Mesenchymal stem cell (in vitro differentiated cells and primary cell): Measurements from ENCODE around the gene RFC3.

Experiments
- DNase-seq: peaks from one replicate; pipeline ENCODE4 v3.0.0-alpha.2; 2013
- H2AFZ ChIP-seq: one replicate; pipeline ENCODE4 v1.6.1; 2013; ENCODE audit warnings: low read depth, mild to moderate bottlenecking, control low read depth, inconsistent platforms, low read length, moderate library complexity
- H2AK5ac ChIP-seq: 2 replicates; pipeline ENCODE4 v1.6.1; 2013; ENCODE audit warnings: low read length, moderate library complexity, mild to moderate bottlenecking, inconsistent platforms; ENCODE audit not compliant: severe bottlenecking
- H2BK120ac ChIP-seq: one replicate; pipeline ENCODE4 v1.6.1; 2013; ENCODE audit warnings: low read depth, mild to moderate bottlenecking, inconsistent platforms, low read length, moderate library complexity
- H2BK12ac ChIP-seq, 2 experiments: one replicate each; pipeline ENCODE4 v1.6.1; 2013; ENCODE audit warnings: inconsistent platforms in 2 of 2, low read length in 2 of 2, mild to moderate bottlenecking in 2 of 2, moderate library complexity in 2 of 2, control low read depth in 1 of 2
- H2BK15ac ChIP-seq: one replicate; pipeline ENCODE4 v1.6.1; 2013; ENCODE audit warnings: mild to moderate bottlenecking, low read depth, inconsistent platforms; ENCODE audit not compliant: poor library complexity, severe bottlenecking
- H2BK5ac ChIP-seq: 2 replicates; pipeline ENCODE4 v1.6.1; 2013; ENCODE audit warnings: low read depth, mild to moderate bottlenecking, low read length, control low read depth, inconsistent platforms; ENCODE audit not compliant: poor library complexity, severe bottlenecking
- H3K14ac ChIP-seq, 2 experiments: one replicate each; pipeline ENCODE4 v1.6.1; 2013; ENCODE audit warnings: inconsistent platforms in 2 of 2, low read length in 2 of 2, control low read depth in 1 of 2, mild to moderate bottlenecking in 1 of 2, moderate library complexity in 1 of 2
- H3K18ac ChIP-seq, 2 experiments: one replicate each; pipeline ENCODE4 v1.6.1; 2013; ENCODE audit warnings: inconsistent platforms in 2 of 2, low read length in 2 of 2, control low read depth in 1 of 2, low read depth in 1 of 2, mild to moderate bottlenecking in 1 of 2
- H3K23ac ChIP-seq, 2 experiments: one replicate each; pipeline ENCODE4 v1.6.1; 2013; ENCODE audit warnings: inconsistent platforms in 2 of 2, low read length in 2 of 2, mild to moderate bottlenecking in 2 of 2, moderate library complexity in 2 of 2, control low read depth in 1 of 2
- H3K27ac ChIP-seq: 2 replicates; pipeline ENCODE4 v1.5.1; 2013; ENCODE audit warnings: mild to moderate bottlenecking, moderate library complexity, low read length, control low read depth, inconsistent platforms; ENCODE audit not compliant: poor library complexity, severe bottlenecking
- H3K27me3 ChIP-seq, 2 experiments: 2 replicates each; pipeline versions ENCODE4 v1.6.1 to v1.7.0; 2013; ENCODE audit warnings: low read length in 2 of 2, mild to moderate bottlenecking in 2 of 2, moderate library complexity in 2 of 2, control low read depth in 1 of 2, inconsistent platforms in 1 of 2; ENCODE audit not compliant: control insufficient read depth in 1 of 2, insufficient read depth in 1 of 2
- H3K36me3 ChIP-seq, 2 experiments: 2 replicates each; pipeline versions ENCODE4 v1.6.1 to v1.7.0; 2013; ENCODE audit warnings: low read length in 2 of 2, control low read depth in 1 of 2, inconsistent platforms in 1 of 2, low read depth in 1 of 2, mild to moderate bottlenecking in 1 of 2; ENCODE audit not compliant: insufficient read depth in 2 of 2, control insufficient read depth in 1 of 2
- H3K4ac ChIP-seq, 2 experiments: one replicate each; pipeline ENCODE4 v1.6.1; 2013; ENCODE audit warnings: inconsistent platforms in 2 of 2, low read length in 2 of 2, mild to moderate bottlenecking in 2 of 2, moderate library complexity in 2 of 2, control low read depth in 1 of 2, low read depth in 1 of 2
- H3K4me1 ChIP-seq: 2 replicates; pipeline ENCODE4 v1.6.1; 2013; ENCODE audit warnings: low read depth, low read length, control low read depth; ENCODE audit not compliant: control insufficient read depth, insufficient read depth
- H3K4me2 ChIP-seq: 2 replicates; pipeline ENCODE4 v1.6.1; 2013; ENCODE audit warnings: low read length, mild to moderate bottlenecking, inconsistent platforms; ENCODE audit not compliant: poor library complexity, severe bottlenecking
- H3K4me3 ChIP-seq, 2 experiments: 2 replicates each; pipeline versions ENCODE4 v1.5.1 to v1.7.0; 2013; ENCODE audit warnings: low read length in 2 of 2, mild to moderate bottlenecking in 2 of 2, control low read depth in 1 of 2, low read depth in 1 of 2; ENCODE audit not compliant: insufficient read depth in 1 of 2
- H3K79me1 ChIP-seq: replicated peaks from 2 replicates; pipeline ENCODE4 v1.6.1; 2013; ENCODE audit warnings: mild to moderate bottlenecking, control low read depth, low read length, inconsistent platforms; ENCODE audit not compliant: poor library complexity, severe bottlenecking
- H3K9ac ChIP-seq: 2 replicates; pipeline ENCODE4 v1.7.0; 2013; ENCODE audit warnings: mild to moderate bottlenecking, low read length, moderate library complexity
- H3K9me3 ChIP-seq: 2 replicates; pipeline ENCODE4 v1.7.0; 2013; ENCODE audit warnings: mild to moderate bottlenecking, low read length; ENCODE audit not compliant: control insufficient read depth
- H4K8ac ChIP-seq: one replicate; pipeline ENCODE4 v1.6.1; 2013; ENCODE audit warnings: inconsistent platforms, mild to moderate bottlenecking, low read length, moderate library complexity
- H4K91ac ChIP-seq: one replicate; pipeline ENCODE4 v1.6.1; 2013; ENCODE audit warnings: mild to moderate bottlenecking, low read length, inconsistent platforms
- WGBS: methylation state at CpG from one replicate; pipeline ENCODE4 v1.1.7; 2013; ENCODE audit warnings: mixed read lengths; 5-methylcytosine and 5-hydroxymethylcytosine counted together

RFC3 gene

GRCh38 chr13:33859691-33860303 is 41.8 kb downstream of the RFC3 start:
- Histone ChIP-seq H3K18ac (no peak overlapping the region), H2BK120ac (no peak overlapping the region), H3K23ac (no peak overlapping the region), H3K4me2 (no peak overlapping the region), H2AFZ (no peak overlapping the region), H2AK5ac (no peak overlapping the region), H4K8ac (no peak overlapping the region), H3K4me1 (no peaks in the 10 kb centered on the region), H2BK15ac (no peak overlapping the region), H2BK12ac (no peak overlapping the region), H3K14ac (no peak overlapping the region), H3K79me1 (no peaks in the 10 kb centered on the region), H4K91ac (no peak overlapping the region), H2BK5ac (no peak overlapping the region), H3K4me3 (no peak overlapping the region), H3K27ac (no peak overlapping the region), H3K27me3 (no peaks in the 10 kb centered on the region), H3K4ac (no peak overlapping the region), H3K36me3 (no peaks in the 10 kb centered on the region), H3K9me3 (peaks cover 5% of the 10 kb centered on the region), H3K9ac (no peak overlapping the region)
- WGBS, result 100% methylated on average over 1 of the region's 1 CpG
- no peak for DNase-seq

- H3K9me3 ChIP-seq, result peaks cover 4% of the 10 kb centered on the region
- no peak for DNase-seq
- H3K27me3 ChIP-seq, result no peaks in the 10 kb centered on the region
- no peak overlapping the region for H3K4me3 ChIP-seq
- no peak overlapping the region for H2AK5ac ChIP-seq
- no peak overlapping the region for H2AFZ ChIP-seq
- WGBS, result 92% methylated on average over 7 of the region's 9 CpGs
- H3K4me1 ChIP-seq, result no peaks in the 10 kb centered on the region
- no peak overlapping the region for H3K23ac ChIP-seq
- H2BK12ac ChIP-seq, result no peak overlapping the region
- H3K79me1 ChIP-seq, result no peaks in the 10 kb centered on the region
- no peak overlapping the region for H4K91ac ChIP-seq
- H2BK15ac ChIP-seq, result no peak overlapping the region
- H3K4ac ChIP-seq, result no peak overlapping the region
- no peak overlapping the region for H3K9ac ChIP-seq
- no peak overlapping the region for H2BK5ac ChIP-seq
- H3K14ac ChIP-seq, result no peak overlapping the region
- no peaks in the 10 kb centered on the region for H3K36me3 ChIP-seq
- H2BK120ac ChIP-seq, result no peak overlapping the region
- no peak overlapping the region for H4K8ac ChIP-seq
- H3K27ac ChIP-seq, result no peak overlapping the region
- H3K4me2 ChIP-seq, result no peak overlapping the region
- no peak overlapping the region for H3K18ac ChIP-seq
Measured at GRCh38 chr13:33860526-33860925, 42.6 kb downstream of the RFC3 start.

DNA sequence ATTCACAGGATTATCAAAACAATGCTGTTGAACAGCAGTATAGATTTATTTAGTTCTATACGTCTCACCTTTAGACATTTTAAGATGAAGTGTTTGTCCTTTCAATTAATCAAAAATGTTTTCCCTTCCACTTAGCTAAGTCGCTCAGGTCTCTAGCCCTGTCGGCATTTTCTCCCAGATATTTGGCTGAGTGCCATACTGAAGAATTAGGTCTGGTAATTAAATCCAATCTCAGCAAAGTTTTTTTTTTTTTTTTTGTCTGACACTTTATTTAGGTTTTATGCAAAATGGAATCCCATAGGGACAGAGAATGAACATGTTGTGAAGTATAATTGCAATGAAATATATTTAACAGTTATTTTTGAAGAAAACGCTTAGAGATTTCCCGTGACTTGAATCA is 44.1 kb downstream of the RFC3 start:
- H3K4ac ChIP-seq, result no peak overlapping the region
- no peak overlapping the region for H4K91ac ChIP-seq
- H3K4me3 ChIP-seq, result no peak overlapping the region
- no peak overlapping the region for H3K9ac ChIP-seq
- H3K4me1 ChIP-seq, result no peaks in the 10 kb centered on the region
- H3K79me1 ChIP-seq, result no peaks in the 10 kb centered on the region
- no CpG with 5 or more reads among the region's 5 CpGs for WGBS
- H3K36me3 ChIP-seq, result no peaks in the 10 kb centered on the region
- H2AFZ ChIP-seq, result no peak overlapping the region
- H2BK120ac ChIP-seq, result no peak overlapping the region
- no peak overlapping the region for H2BK5ac ChIP-seq
- H4K8ac ChIP-seq, result no peak overlapping the region
- no peak overlapping the region for H2BK12ac ChIP-seq
- no peak overlapping the region for H2AK5ac ChIP-seq
- no peaks in the 10 kb centered on the region for H3K27me3 ChIP-seq
- no peak overlapping the region for H3K27ac ChIP-seq
- DNase-seq, result no peak
- H3K14ac ChIP-seq, result no peak overlapping the region
- H3K4me2 ChIP-seq, result no peak overlapping the region
- no peaks in the 10 kb centered on the region for H3K9me3 ChIP-seq
- H2BK15ac ChIP-seq, result no peak overlapping the region
- H3K23ac ChIP-seq, result no peak overlapping the region
- no peak overlapping the region for H3K18ac ChIP-seq

GRCh38 chr13:33863188-33863789 is 45.3 kb downstream of the RFC3 start:
- H2AK5ac ChIP-seq, result no peak overlapping the region
- 100% methylated on average over 2 of the region's 3 CpGs for WGBS

More at GRCh38 chr13:33863188-33863789, 45.3 kb downstream of the RFC3 start:
- H3K4me2 ChIP-seq, result no peak overlapping the region
- H3K9me3 ChIP-seq, result no peaks in the 10 kb centered on the region
- no peak overlapping the region for H3K4me3 ChIP-seq
- no peak overlapping the region for H4K91ac ChIP-seq
- no peak overlapping the region for H3K18ac ChIP-seq
- no peak overlapping the region for H2BK12ac ChIP-seq
- no peaks in the 10 kb centered on the region for H3K4me1 ChIP-seq
- no peak overlapping the region for H2BK5ac ChIP-seq
- H3K4ac ChIP-seq, result no peak overlapping the region
- H3K27me3 ChIP-seq, result no peaks in the 10 kb centered on the region
- H3K27ac ChIP-seq, result no peak overlapping the region
- H3K14ac ChIP-seq, result no peak overlapping the region
- no peak overlapping the region for H2BK120ac ChIP-seq
- H4K8ac ChIP-seq, result no peak overlapping the region
- no peak overlapping the region for H2AFZ ChIP-seq
- DNase-seq, result no peak
- no peak overlapping the region for H3K23ac ChIP-seq
- H3K9ac ChIP-seq, result no peak overlapping the region
- H2BK15ac ChIP-seq, result no peak overlapping the region
- no peaks in the 10 kb centered on the region for H3K36me3 ChIP-seq
- H3K79me1 ChIP-seq, result no peaks in the 10 kb centered on the region
